ENCODE results near the gene ZNF804B.

The ZNF804B gene

GRCh38 chr7:89072081-89072480 is 312.6 kb downstream of the ZNF804B start:
- Histone ChIP-seq H4K20me1 (ENCODE audit: insufficient read depth, low read length, poor library complexity, severe bottlenecking) (no peaks in the 10 kb centered on the region), H3K27me3 (ENCODE audit: insufficient read depth, low read length, poor library complexity, severe bottlenecking) (no peaks in the 10 kb centered on the region), H3K9me2 (replicated peaks; ENCODE audit: low read depth, low read length) (no peaks in the 10 kb centered on the region), H3K4me3 (ENCODE audit: low read length, poor library complexity, severe bottlenecking) (no peak overlapping the region), H3K4me2 (ENCODE audit: low read depth, low read length, poor library complexity, severe bottlenecking) (no peak overlapping the region), H3K79me2 (ENCODE audit: insufficient read depth, low read length) (no peaks in the 10 kb centered on the region), H3K9me3 (ENCODE audit: insufficient read depth, low read depth, low read length) (no peaks in the 10 kb centered on the region), H3K36me3 (ENCODE audit: insufficient read depth, low read length) (no peaks in the 10 kb centered on the region), H3F3A (ENCODE audit: low read depth) (no peaks in the 10 kb centered on the region), H2AFZ (ENCODE audit: low read length) (no peak overlapping the region), H3K4me1 (ENCODE audit: insufficient read depth, low read length, poor library complexity, severe bottlenecking) (no peaks in the 10 kb centered on the region), H3K9ac (ENCODE audit: low read depth, low read length, poor library complexity, severe bottlenecking) (no peak overlapping the region)
- no peak for TF ChIP-seq EZH2phosphoT487 (IDR thresholded peaks at IDR 0.05; ENCODE audit: borderline replicate concordance)
- TF ChIP-seq, protein P1, sequence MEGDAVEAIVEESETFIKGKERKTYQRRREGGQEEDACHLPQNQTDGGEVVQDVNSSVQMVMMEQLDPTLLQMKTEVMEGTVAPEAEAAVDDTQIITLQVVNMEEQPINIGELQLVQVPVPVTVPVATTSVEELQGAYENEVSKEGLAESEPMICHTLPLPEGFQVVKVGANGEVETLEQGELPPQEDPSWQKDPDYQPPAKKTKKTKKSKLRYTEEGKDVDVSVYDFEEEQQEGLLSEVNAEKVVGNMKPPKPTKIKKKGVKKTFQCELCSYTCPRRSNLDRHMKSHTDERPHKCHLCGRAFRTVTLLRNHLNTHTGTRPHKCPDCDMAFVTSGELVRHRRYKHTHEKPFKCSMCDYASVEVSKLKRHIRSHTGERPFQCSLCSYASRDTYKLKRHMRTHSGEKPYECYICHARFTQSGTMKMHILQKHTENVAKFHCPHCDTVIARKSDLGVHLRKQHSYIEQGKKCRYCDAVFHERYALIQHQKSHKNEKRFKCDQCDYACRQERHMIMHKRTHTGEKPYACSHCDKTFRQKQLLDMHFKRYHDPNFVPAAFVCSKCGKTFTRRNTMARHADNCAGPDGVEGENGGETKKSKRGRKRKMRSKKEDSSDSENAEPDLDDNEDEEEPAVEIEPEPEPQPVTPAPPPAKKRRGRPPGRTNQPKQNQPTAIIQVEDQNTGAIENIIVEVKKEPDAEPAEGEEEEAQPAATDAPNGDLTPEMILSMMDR (conservative IDR thresholded peaks at IDR 0.05; ENCODE audit: low read length), result no peak

GRCh38 chr7:89073776-89074175 is 314.3 kb downstream of the ZNF804B start:
- no peak for TF ChIP-seq EZH2phosphoT487 (IDR thresholded peaks at IDR 0.05; ENCODE audit: borderline replicate concordance)
- TF ChIP-seq, protein P1 (conservative IDR thresholded peaks at IDR 0.05; ENCODE audit: low read length), result no peak
- Histone ChIP-seq H3K4me2 (ENCODE audit: low read depth, low read length, poor library complexity, severe bottlenecking) (no peak overlapping the region), H3K4me1 (ENCODE audit: insufficient read depth, low read length, poor library complexity, severe bottlenecking) (no peaks in the 10 kb centered on the region), H3K9me2 (replicated peaks; ENCODE audit: low read depth, low read length) (no peaks in the 10 kb centered on the region), H2AFZ (ENCODE audit: low read length) (no peak overlapping the region), H3K79me2 (ENCODE audit: insufficient read depth, low read length) (no peaks in the 10 kb centered on the region), H3K36me3 (ENCODE audit: insufficient read depth, low read length) (no peaks in the 10 kb centered on the region), H3K9me3 (ENCODE audit: insufficient read depth, low read depth, low read length) (no peaks in the 10 kb centered on the region), H4K20me1 (ENCODE audit: insufficient read depth, low read length, poor library complexity, severe bottlenecking) (no peaks in the 10 kb centered on the region), H3K27me3 (ENCODE audit: insufficient read depth, low read length, poor library complexity, severe bottlenecking) (no peaks in the 10 kb centered on the region), H3K4me3 (ENCODE audit: low read length, poor library complexity, severe bottlenecking) (no peak overlapping the region), H3K9ac (ENCODE audit: low read depth, low read length, poor library complexity, severe bottlenecking) (no peak overlapping the region), H3F3A (ENCODE audit: low read depth) (no peaks in the 10 kb centered on the region)

GRCh38 chr7:89077992-89078391 is 318.5 kb downstream of the ZNF804B start:
- Histone ChIP-seq H3K9me3 (ENCODE audit: insufficient read depth, low read depth, low read length) (no peaks in the 10 kb centered on the region), H3K4me2 (ENCODE audit: low read depth, low read length, poor library complexity, severe bottlenecking) (no peak overlapping the region), H3F3A (ENCODE audit: low read depth) (no peaks in the 10 kb centered on the region), H4K20me1 (ENCODE audit: insufficient read depth, low read length, poor library complexity, severe bottlenecking) (no peaks in the 10 kb centered on the region), H3K9ac (ENCODE audit: low read depth, low read length, poor library complexity, severe bottlenecking) (no peak overlapping the region), H3K79me2 (ENCODE audit: insufficient read depth, low read length) (no peaks in the 10 kb centered on the region), H3K36me3 (ENCODE audit: insufficient read depth, low read length) (no peaks in the 10 kb centered on the region), H3K4me1 (ENCODE audit: insufficient read depth, low read length, poor library complexity, severe bottlenecking) (no peaks in the 10 kb centered on the region), H3K27me3 (ENCODE audit: insufficient read depth, low read length, poor library complexity, severe bottlenecking) (no peaks in the 10 kb centered on the region), H3K9me2 (replicated peaks; ENCODE audit: low read depth, low read length) (no peaks in the 10 kb centered on the region; the same call in 1 of the 2 replicates), H2AFZ (ENCODE audit: low read length) (no peak overlapping the region), H3K4me3 (ENCODE audit: low read length, poor library complexity, severe bottlenecking) (no peak overlapping the region)
- TF ChIP-seq, protein P1 (conservative IDR thresholded peaks at IDR 0.05; ENCODE audit: low read length), result no peak
- TF ChIP-seq EZH2phosphoT487 (IDR thresholded peaks at IDR 0.05; ENCODE audit: borderline replicate concordance), result no peak

Measured in Loucy (cell line).